Measurements from ENCODE around the gene KRT20. TPM values are rescaled to one million over a fixed set of nuclear protein-coding genes. Genes with fewer than 3 reads are reported as not detected.

KRT20 gene
- total and polyA plus RNA-seq, 4 donors = not detected

GRCh38 chr17:40843242-40843641 lies 41.8 kb downstream of the KRT20 start:
- no peak for DNase-seq (ENCODE audit: low spot score)
- TF ChIP-seq HNF4G (IDR thresholded peaks at IDR 0.05) (no peak), FOXA1 (IDR thresholded peaks at IDR 0.05) (no peak), HNF4A (conservative IDR thresholded peaks at IDR 0.05) (no peak), JUND (IDR thresholded peaks at IDR 0.05) (no peak), ZBTB33 (IDR thresholded peaks at IDR 0.05) (no peak), FOXA2 (IDR thresholded peaks at IDR 0.05) (no peak), RAD21 (IDR thresholded peaks at IDR 0.05) (no peak), RXRA (IDR thresholded peaks at IDR 0.05) (no peak), GABPA (IDR thresholded peaks at IDR 0.05 in 1 of 2, conservative IDR thresholded peaks at IDR 0.05 in 1 of 2) (no peak), NR2F2 (IDR thresholded peaks at IDR 0.05) (no peak), MAX (IDR thresholded peaks at IDR 0.05) (no peak), EGR1 (IDR thresholded peaks at IDR 0.05; ENCODE audit: low read depth in 2 of 2) (no peak)
- TF ChIP-seq, protein P1, sequence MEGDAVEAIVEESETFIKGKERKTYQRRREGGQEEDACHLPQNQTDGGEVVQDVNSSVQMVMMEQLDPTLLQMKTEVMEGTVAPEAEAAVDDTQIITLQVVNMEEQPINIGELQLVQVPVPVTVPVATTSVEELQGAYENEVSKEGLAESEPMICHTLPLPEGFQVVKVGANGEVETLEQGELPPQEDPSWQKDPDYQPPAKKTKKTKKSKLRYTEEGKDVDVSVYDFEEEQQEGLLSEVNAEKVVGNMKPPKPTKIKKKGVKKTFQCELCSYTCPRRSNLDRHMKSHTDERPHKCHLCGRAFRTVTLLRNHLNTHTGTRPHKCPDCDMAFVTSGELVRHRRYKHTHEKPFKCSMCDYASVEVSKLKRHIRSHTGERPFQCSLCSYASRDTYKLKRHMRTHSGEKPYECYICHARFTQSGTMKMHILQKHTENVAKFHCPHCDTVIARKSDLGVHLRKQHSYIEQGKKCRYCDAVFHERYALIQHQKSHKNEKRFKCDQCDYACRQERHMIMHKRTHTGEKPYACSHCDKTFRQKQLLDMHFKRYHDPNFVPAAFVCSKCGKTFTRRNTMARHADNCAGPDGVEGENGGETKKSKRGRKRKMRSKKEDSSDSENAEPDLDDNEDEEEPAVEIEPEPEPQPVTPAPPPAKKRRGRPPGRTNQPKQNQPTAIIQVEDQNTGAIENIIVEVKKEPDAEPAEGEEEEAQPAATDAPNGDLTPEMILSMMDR (IDR thresholded peaks at IDR 0.05; ENCODE audit: low read depth, low read length, missing input control) = no peak
- TF ChIP-seq, protein P2, sequence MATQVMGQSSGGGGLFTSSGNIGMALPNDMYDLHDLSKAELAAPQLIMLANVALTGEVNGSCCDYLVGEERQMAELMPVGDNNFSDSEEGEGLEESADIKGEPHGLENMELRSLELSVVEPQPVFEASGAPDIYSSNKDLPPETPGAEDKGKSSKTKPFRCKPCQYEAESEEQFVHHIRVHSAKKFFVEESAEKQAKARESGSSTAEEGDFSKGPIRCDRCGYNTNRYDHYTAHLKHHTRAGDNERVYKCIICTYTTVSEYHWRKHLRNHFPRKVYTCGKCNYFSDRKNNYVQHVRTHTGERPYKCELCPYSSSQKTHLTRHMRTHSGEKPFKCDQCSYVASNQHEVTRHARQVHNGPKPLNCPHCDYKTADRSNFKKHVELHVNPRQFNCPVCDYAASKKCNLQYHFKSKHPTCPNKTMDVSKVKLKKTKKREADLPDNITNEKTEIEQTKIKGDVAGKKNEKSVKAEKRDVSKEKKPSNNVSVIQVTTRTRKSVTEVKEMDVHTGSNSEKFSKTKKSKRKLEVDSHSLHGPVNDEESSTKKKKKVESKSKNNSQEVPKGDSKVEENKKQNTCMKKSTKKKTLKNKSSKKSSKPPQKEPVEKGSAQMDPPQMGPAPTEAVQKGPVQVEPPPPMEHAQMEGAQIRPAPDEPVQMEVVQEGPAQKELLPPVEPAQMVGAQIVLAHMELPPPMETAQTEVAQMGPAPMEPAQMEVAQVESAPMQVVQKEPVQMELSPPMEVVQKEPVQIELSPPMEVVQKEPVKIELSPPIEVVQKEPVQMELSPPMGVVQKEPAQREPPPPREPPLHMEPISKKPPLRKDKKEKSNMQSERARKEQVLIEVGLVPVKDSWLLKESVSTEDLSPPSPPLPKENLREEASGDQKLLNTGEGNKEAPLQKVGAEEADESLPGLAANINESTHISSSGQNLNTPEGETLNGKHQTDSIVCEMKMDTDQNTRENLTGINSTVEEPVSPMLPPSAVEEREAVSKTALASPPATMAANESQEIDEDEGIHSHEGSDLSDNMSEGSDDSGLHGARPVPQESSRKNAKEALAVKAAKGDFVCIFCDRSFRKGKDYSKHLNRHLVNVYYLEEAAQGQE (IDR thresholded peaks at IDR 0.05) = no peak
- whole genome bisulfite sequencing = 71% methylated on average over 3 of the region's 3 CpGs

DNA sequence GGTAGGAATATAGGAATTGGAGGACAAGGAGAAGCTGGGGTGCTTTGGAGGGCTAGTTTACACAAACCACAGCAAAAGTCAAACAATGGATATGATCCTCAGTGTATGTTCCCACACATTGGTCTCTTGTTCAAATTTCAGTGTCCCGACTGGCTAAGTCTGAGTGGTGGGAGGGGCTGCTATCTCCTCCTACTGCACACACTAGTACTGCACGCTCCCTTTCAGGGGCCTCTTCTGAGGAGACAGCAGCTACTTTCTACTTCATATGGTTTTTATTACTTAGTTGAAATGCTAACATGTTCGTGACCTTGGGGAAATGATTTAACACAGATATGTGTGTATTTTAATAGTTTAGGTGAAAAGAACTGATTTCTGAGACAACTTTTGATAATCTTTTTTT lies 43.8 kb downstream of the KRT20 start:
- TF ChIP-seq TAF1 (conservative IDR thresholded peaks at IDR 0.05) (no peak), ZBTB33 (IDR thresholded peaks at IDR 0.05) (no peak), FOXA1 (IDR thresholded peaks at IDR 0.05) (no peak), YY1 (IDR thresholded peaks at IDR 0.05) (no peak), ATF3 (IDR thresholded peaks at IDR 0.05) (no peak), NR2F2 (IDR thresholded peaks at IDR 0.05) (no peak)
- no peaks in the 10 kb centered on the region for H3K27me3 ChIP-seq (ENCODE audit: control insufficient read depth in 4 of 4, insufficient read depth in 4 of 4, low read length in 3 of 4)
- no peaks in the 10 kb centered on the region for H3K36me3 ChIP-seq (ENCODE audit: control insufficient read depth in 4 of 4, insufficient read depth in 3 of 4, low read depth in 1 of 4, low read length in 3 of 4)
- no peaks in the 10 kb centered on the region for H3K9me3 ChIP-seq (ENCODE audit: control insufficient read depth in 4 of 4, low read length in 3 of 4)
- DNase-seq (ENCODE audit: low spot score) = no peak
- H3K4me3 ChIP-seq (ENCODE audit: low read depth in 1 of 3, low read length in 3 of 3) = no peak overlapping the region
- no peaks in the 10 kb centered on the region for H3K4me1 ChIP-seq (ENCODE audit: control insufficient read depth in 4 of 4, insufficient read depth in 4 of 4, low read length in 3 of 4)
- H3K9ac ChIP-seq (ENCODE audit: low read depth in 1 of 2, low read length in 2 of 2) = no peak overlapping the region
- no peak overlapping the region for H3K27ac ChIP-seq (ENCODE audit: low read depth in 1 of 2, low read length in 2 of 2)
- 90% methylated on average over 3 of the region's 3 CpGs for WGBS

More at GRCh38 chr17:40843242-40843641, 41.8 kb downstream of the KRT20 start:
- H3K9ac ChIP-seq (ENCODE audit: low read depth in 1 of 2, low read length in 2 of 2) = no peak overlapping the region
- no peak overlapping the region for H3K27ac ChIP-seq (ENCODE audit: low read depth in 1 of 2, low read length in 2 of 2)
- no peaks in the 10 kb centered on the region for H3K36me3 ChIP-seq (ENCODE audit: control insufficient read depth in 4 of 4, insufficient read depth in 3 of 4, low read depth in 1 of 4, low read length in 3 of 4)
- H3K4me1 ChIP-seq (ENCODE audit: control insufficient read depth in 4 of 4, insufficient read depth in 4 of 4, low read length in 3 of 4) = no peaks in the 10 kb centered on the region
- no peaks in the 10 kb centered on the region for H3K27me3 ChIP-seq (ENCODE audit: control insufficient read depth in 4 of 4, insufficient read depth in 4 of 4, low read length in 3 of 4)
- H3K9me3 ChIP-seq (ENCODE audit: control insufficient read depth in 4 of 4, low read length in 3 of 4) = no peaks in the 10 kb centered on the region
- H3K4me3 ChIP-seq (ENCODE audit: low read depth in 1 of 3, low read length in 3 of 3) = no peak overlapping the region
